Naive thymus-derived CD8-positive, alpha-beta T cell (primary cell): Measurements from ENCODE around the gene GH1. TPM values are rescaled to one million over a fixed set of nuclear protein-coding genes. Genes with fewer than 3 reads are reported as not detected.
A peak's percentile ranks its signal among the peaks of the same experiment; 100 is the strongest.
"Not testable (repeated sequence)": the region's sequence is repeated elsewhere in the genome, so short reads cannot be mapped to it uniquely, and the experiment has no call there.

Experiments used
- ATAC-seq, 2 donors: fragments of 150-1000 bp; cut with Tn5 transposase in 1 of 2; sonication (Bioruptor Pico), chemical (Tn5 transposase) in 1 of 2; 1 replicate in 1 of 2; 2 replicates in 1 of 2; pipeline ENCODE4 v1.10.0; 2021; ENCODE audit warnings: mild to moderate bottlenecking in 2 of 2, moderate library complexity in 2 of 2
- POLR2A ChIA-PET: fragments of 350-600 bp; sonication (Branson Sonifier 250); formaldehyde crosslinking; loops from one replicate; lab custom pipeline; 2021; ENCODE audit warnings: antibody characterized with exemption; lab: Charles Lee
- DNase-seq, 10 donors: peaks; one replicate each; pipeline versions ENCODE4 v3.0.0 to v3.0.0-alpha.2; 2020 to 2022
- H3K27ac Mint-ChIP-seq, 10 donors: one replicate each; pipeline ENCODE4 v1.8.0; 2020 to 2022; ENCODE audit warnings: mild to moderate bottlenecking in 10 of 10, mixed read lengths in 10 of 10, moderate library complexity in 4 of 10, inconsistent platforms in 1 of 10
- H3K27me3 Mint-ChIP-seq, 5 donors: one replicate each; pipeline ENCODE4 v1.8.0; 2021 to 2022; ENCODE audit warnings: mixed read lengths in 5 of 5
- H3K36me3 Mint-ChIP-seq, 3 donors: one replicate each; pipeline ENCODE4 v1.8.0; 2020 to 2022; ENCODE audit warnings: mixed read lengths in 3 of 3, mild to moderate bottlenecking in 2 of 3, inconsistent platforms in 1 of 3
- H3K4me1 Mint-ChIP-seq, 4 donors: one replicate each; pipeline ENCODE4 v1.8.0; 2021 to 2022; ENCODE audit warnings: mixed read lengths in 4 of 4
- H3K4me3 Mint-ChIP-seq, 10 donors: one replicate each; pipeline ENCODE4 v1.8.0; 2020 to 2022; ENCODE audit warnings: mild to moderate bottlenecking in 10 of 10, mixed read lengths in 10 of 10, moderate library complexity in 6 of 10, inconsistent platforms in 1 of 10
- H3K9me3 Mint-ChIP-seq, 9 donors: one replicate each; pipeline ENCODE4 v1.8.0; 2020 to 2022; ENCODE audit warnings: mixed read lengths in 9 of 9, mild to moderate bottlenecking in 3 of 9, inconsistent platforms in 1 of 9, moderate library complexity in 1 of 9
- polyA plus RNA-seq, 3 donors: library from polyadenylated mRNA; unstranded; fragments of 300-500 nt; fragmentation: Illumina TruSeq; gene quantifications; one replicate each; pipeline ENCODE4 v1.2.3, GENCODE V29; 2021
- total RNA-seq, 8 experiments: library from RNA in 2 of 8; stranded (reverse) in 2 of 8; gene quantifications; one replicate each; pipeline ENCODE4 v1.2.3 and lab custom pipeline; 2021 to 2026

The GH1 gene
- total and polyA plus RNA-seq, 5 experiments from 2014 or later: not detected

GRCh38 chr17:63881935-63882601 lies 36.6 kb downstream of the GH1 start, which contains the start of gene GH2:
TSS of gene GH2 (minus strand) at chr17:63881944. CDS start at chr17:63881801, 143 bp downstream.
- POLR2A ChIA-PET: no interaction called here
- Mint-ChIP-seq H3K36me3 (no peaks in the 10 kb centered on the region), H3K4me1 (peaks cover 0 to 6% (median 3%) of the 10 kb centered on the region in 4 donors), H3K4me3 (no peak within 1 kb of the TSS), H3K27ac (peak within 1 kb of the TSS in 1 of 10 donors; percentile 72), H3K27me3 (peaks cover 0 to 2% (median 0%) of the 10 kb centered on the region in 5 donors), H3K9me3 (no peaks in the 10 kb centered on the region)
- DNase-seq (peak; percentile 39 to 73 (median 54)), ATAC-seq (peak; percentile 90 to 94)

- ATAC-seq, POLR2A ChIA-PET, H3K36me3 Mint-ChIP-seq, H3K9me3 Mint-ChIP-seq, DNase-seq, H3K4me3 Mint-ChIP-seq, H3K27me3 Mint-ChIP-seq, H3K27ac Mint-ChIP-seq, H3K4me1 Mint-ChIP-seq: not testable (repeated sequence)
Observed at GRCh38 chr17:63881337-63881736, 37.3 kb downstream of the GH1 start.

GRCh38 chr17:63880706-63881105 lies 37.9 kb downstream of the GH1 start:
- Mint-ChIP-seq H3K4me1 (peaks cover 0 to 7% (median 3%) of the 10 kb centered on the region in 4 donors), H3K4me3 (no peak overlapping the region), H3K27me3 (no peaks in the 10 kb centered on the region), H3K36me3 (no peaks in the 10 kb centered on the region), H3K9me3 (no peaks in the 10 kb centered on the region), H3K27ac (no peak overlapping the region)
- POLR2A ChIA-PET: no interaction called here
- DNase-seq: no peak
- no peak for ATAC-seq

GRCh38 chr17:63878413-63878812 lies 40.2 kb downstream of the GH1 start:
- H3K27me3 Mint-ChIP-seq, ATAC-seq, H3K4me3 Mint-ChIP-seq, H3K9me3 Mint-ChIP-seq, POLR2A ChIA-PET, DNase-seq, H3K36me3 Mint-ChIP-seq: not testable (repeated sequence)
- Mint-ChIP-seq H3K27ac (peak overlapping the region in 1 of 10 donors; percentile 50), H3K4me1 (peaks cover 0 to 12% (median 3%) of the 10 kb centered on the region in 4 donors)

GRCh38 chr17:63874693-63875092 lies 43.9 kb downstream of the GH1 start:
- H3K4me3 Mint-ChIP-seq, H3K4me1 Mint-ChIP-seq, H3K9me3 Mint-ChIP-seq: not testable (repeated sequence)

GRCh38 chr17:63874061-63874626 lies 44.5 kb downstream of the GH1 start:
- POLR2A ChIA-PET: interaction anchor here (0.6 kb wide), 1 partner anchor 229 kb away, joined by 3 read pairs; no protein-coding TSS in a partner anchor
- not testable (repeated sequence) for H3K27me3 Mint-ChIP-seq, DNase-seq, H3K4me3 Mint-ChIP-seq, ATAC-seq, H3K4me1 Mint-ChIP-seq, H3K36me3 Mint-ChIP-seq, H3K27ac Mint-ChIP-seq, H3K9me3 Mint-ChIP-seq

More at GRCh38 chr17:63874693-63875092, 43.9 kb downstream of the GH1 start:
- not testable (repeated sequence) for H3K27ac Mint-ChIP-seq, H3K27me3 Mint-ChIP-seq, H3K36me3 Mint-ChIP-seq, ATAC-seq, DNase-seq
- POLR2A ChIA-PET: interaction anchor here (0.6 kb wide), 1 partner anchor 229 kb away, joined by 3 read pairs; no protein-coding TSS in a partner anchor

GRCh38 chr17:63873577-63873976 lies 45.1 kb downstream of the GH1 start, which contains the start of gene CSH2:
TSS of gene CSH2 (minus strand) at chr17:63873677. CDS start at chr17:63873614, 63 bp downstream.
- H3K36me3 Mint-ChIP-seq, H3K27ac Mint-ChIP-seq, H3K4me3 Mint-ChIP-seq, POLR2A ChIA-PET, H3K9me3 Mint-ChIP-seq, H3K27me3 Mint-ChIP-seq, H3K4me1 Mint-ChIP-seq, DNase-seq, ATAC-seq: not testable (repeated sequence)

GRCh38 chr17:63871646-63872365 lies 46.8 kb downstream of the GH1 start:
- POLR2A ChIA-PET: not testable (repeated sequence)

GRCh38 chr17:63870292-63870665 lies 48.4 kb downstream of the GH1 start:
- H3K4me1 Mint-ChIP-seq, ATAC-seq, POLR2A ChIA-PET: not testable (repeated sequence)

More at GRCh38 chr17:63871646-63872365, 46.8 kb downstream of the GH1 start:
- not testable (repeated sequence) for ATAC-seq, H3K4me3 Mint-ChIP-seq, H3K4me1 Mint-ChIP-seq, DNase-seq, H3K9me3 Mint-ChIP-seq, H3K27ac Mint-ChIP-seq, H3K36me3 Mint-ChIP-seq, H3K27me3 Mint-ChIP-seq

GRCh38 chr17:63869491-63870291 lies 48.9 kb downstream of the GH1 start:
- ATAC-seq, POLR2A ChIA-PET, DNase-seq, H3K36me3 Mint-ChIP-seq, H3K27me3 Mint-ChIP-seq, H3K9me3 Mint-ChIP-seq, H3K4me1 Mint-ChIP-seq, H3K4me3 Mint-ChIP-seq, H3K27ac Mint-ChIP-seq: not testable (repeated sequence)

More at GRCh38 chr17:63870292-63870665, 48.4 kb downstream of the GH1 start:
- H3K27me3 Mint-ChIP-seq, DNase-seq, H3K4me3 Mint-ChIP-seq, H3K27ac Mint-ChIP-seq, H3K36me3 Mint-ChIP-seq, H3K9me3 Mint-ChIP-seq: not testable (repeated sequence)
